Fibroblast of peridontal ligament (primary cell): ENCODE results near the gene ASPRV1.

Experiments
- DNase-seq: peaks from one replicate; pipeline ENCODE4 v3.0.0-alpha.2; 2010; ENCODE audit errors: extremely low read depth

ASPRV1 gene

DNA sequence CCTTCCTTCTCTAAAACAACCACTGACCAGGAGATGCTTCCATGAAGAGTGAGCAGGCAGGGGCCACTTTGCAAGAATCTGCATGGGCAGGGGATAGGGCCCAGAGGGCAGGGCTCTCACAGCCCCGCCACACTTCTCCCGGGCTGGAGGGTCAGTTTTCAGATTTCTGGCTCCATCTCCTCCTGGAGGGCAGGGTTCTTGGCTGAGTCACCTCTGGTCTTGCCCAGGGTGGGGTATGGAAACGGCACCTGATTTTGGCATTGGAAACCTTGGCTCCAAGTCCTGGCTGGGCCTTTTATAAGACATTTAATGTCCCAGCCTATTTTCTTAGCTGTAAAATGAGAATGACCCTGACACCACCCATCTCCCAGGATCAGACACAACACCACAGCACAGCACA is 27.6 kb upstream of the ASPRV1 start:
- no peak for DNase-seq

DNA sequence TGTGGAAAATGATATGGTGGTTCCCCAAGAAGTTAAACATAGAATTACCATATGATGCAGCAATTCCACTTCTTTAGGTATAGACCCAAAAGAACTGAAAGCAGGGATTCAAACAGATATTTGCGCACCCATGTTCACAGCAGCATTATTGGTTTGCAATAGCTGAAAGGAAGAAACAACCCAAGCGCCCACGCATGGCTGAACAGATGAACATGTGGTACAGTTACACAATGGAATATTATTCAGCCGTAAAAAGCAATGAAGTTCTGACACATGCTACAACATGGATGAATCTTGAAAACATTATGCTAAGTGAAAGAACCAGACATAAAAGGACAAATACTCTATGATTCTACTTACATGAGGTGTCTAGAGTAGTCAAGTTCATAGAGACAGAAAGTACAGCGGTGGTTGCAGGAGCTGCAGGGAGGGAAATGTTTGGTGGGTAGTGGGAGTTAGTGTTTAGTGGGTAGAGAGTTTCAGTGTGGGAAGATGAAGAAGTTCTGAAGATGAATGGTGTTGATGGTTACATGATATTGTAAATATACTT is 26.7 kb upstream of the ASPRV1 start:
- no peak for DNase-seq

DNA sequence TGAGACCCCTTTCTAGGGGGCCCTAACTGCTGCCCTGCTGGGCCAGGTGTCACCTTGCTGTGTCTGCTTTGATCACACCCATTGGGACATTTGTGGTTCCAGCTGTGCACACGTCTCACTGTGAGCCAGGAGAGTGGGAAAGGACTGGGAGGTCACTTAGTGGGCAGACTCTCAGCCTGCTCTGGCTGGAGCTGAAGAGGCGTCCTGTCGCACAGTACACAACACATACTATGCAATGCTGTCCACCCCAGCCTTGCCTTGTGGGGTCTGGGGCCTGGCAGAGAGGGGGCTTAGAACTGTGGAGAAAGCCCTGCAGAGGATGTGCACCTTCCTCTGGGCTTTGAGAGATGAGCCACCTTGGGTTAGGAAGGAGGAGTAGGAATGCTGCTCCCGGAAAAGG is 25.3 kb upstream of the ASPRV1 start:
- DNase-seq = no peak

DNA sequence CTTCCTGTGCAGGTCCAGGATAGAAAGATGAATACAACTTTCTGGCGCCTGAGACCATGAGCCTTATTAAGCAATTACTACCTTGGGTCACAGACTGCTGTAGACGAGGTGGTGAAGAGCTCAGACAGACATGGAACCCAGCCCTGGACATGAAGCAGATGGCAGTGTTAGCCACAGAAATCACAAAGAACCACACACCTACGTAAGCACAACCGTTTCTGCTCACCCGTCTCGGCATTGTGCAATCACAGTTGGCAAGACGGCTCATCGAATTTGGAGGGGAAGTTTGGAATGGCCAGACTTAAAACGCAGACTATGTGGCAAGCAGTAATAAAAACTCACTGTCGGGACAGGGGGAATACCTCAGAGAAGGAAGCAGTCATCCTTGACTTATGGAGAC is 24.3 kb upstream of the ASPRV1 start:
- no peak for DNase-seq

DNA sequence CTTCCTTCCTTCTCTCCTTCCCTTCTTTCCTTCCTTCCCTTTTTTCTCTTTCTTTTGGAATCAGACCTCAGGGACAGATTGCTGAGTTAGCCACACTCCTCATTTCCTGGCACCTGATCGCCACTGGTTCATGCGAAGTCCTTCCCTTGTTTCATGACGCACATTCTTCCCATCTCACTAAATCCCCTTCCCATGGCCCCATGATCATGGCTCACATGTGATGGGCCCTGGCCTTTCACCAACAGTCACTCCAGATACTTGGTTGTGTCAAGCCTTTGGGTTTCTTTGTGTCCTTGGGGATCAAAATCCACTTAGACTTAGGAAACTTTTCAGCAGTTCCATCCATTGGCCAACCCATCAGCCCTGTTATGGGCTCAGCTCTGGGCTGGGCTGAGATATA is 23.8 kb upstream of the ASPRV1 start:
- no peak for DNase-seq

DNA sequence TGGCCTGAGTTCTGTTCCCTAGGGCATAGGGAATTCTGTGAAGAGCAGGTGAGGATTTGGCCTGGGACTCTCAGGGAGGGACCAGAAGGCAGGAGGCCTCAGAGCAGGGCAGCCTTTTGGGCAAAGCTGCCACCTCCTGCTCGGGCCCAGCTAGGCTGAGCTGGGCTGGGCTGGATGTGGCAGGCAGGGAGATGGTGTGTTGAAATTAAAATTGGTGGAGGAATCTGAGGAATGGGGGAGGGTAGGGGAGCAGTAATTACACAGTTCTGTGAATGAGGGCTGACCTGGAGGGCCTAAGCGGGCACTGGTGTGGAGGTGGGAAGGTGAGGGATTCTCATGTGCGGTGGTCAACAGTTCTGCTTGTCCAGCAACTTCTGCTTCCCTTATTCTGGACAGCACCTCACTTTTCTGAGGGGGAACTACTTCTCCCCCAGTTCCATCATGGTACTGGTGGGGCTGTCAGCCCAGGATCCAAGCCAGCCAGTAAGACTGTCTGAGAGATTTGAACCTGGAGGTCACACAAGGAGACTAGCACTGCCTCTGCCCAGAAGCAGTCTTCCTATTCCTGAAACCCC is 22.0 kb upstream of the ASPRV1 start:
- no peak for DNase-seq

DNA sequence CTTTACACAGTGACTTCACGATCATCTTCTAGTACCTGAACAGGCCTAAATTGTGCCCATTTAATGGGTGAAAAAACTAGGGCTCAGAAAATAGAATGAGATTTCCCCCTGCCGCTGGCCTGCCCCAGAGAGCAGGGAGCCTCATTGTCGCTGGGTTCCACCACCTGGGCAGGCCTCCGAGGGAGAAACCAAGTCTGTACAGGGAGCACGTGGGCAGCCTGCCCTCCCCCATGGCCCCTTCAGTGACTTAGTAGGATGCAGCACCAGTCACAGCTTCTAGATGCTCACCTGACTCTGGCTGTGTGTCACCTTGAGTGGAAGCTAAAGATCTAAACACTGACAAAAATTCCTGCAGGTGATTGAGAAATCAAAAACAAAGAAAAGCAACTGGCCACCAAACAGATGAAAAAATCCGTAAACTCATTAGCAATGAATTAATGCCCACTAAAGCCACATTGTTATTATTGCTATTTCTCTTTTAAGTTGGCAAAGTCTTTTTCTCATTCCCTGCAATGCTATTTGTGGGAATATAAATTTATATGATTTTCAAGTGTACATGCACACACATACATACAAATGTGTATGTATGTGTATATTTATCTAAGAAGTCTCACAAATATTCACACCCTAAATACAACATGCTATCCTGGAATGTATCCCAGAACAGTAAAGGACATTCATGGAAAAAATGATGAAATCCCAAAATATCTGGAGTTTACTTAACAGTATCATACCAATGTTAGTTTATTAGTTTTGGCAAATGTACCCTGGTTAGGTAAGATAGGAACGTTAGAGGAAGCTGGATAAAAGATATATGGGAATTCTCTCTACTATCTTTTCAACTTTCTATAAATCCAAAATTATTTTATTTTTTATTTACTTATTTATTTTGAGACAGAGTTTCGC is 18.7 kb upstream of the ASPRV1 start:
- peak; percentile 60 for DNase-seq

DNA sequence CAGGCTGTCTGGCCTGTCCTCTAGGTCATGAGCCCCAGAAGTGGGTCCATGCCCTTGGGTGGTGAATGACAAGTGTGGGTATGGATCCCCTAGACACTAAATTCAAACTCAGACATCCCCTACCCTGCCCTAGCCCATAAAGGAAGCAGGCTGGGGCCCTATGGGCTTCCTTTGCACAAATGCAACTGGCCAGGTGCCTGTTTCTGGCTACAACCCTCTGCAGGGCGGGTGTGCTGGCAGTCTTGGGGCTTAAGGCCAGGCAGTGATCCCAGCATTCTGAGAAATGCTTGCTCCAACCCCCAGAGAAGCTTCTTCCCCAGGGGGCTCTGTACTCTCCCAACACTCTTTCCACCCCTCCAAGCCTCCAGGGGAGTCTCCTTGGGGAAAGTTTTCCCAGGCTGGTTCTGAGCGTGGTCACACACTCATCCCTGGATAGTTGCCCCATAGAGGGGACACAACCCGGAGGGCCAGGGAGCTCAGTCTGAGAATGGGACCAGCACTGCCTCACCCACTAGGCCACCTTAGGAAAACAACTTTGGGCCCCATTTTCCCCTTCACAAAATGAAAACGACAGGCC is 16.6 kb upstream of the ASPRV1 start:
- no peak for DNase-seq

DNA sequence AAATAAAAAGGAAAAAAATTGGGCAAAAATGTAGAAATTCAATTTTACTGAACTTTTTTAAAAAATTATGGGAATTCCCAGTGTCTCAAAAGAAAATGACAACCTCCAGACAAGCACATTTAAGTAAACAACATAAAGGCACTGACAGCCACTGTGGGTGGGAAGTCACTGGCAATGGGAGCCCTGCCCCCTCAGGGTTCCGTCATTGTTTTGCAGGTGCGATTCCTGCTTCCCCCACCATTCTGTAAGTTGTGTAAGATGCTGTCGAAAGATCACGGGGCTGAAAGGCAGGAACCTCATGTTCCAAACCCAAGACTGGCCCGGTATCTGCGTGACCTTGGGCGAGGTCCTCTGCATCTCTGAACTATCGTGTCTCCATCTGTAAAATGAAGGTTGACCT is 15.8 kb upstream of the ASPRV1 start:
- DNase-seq = no peak

DNA sequence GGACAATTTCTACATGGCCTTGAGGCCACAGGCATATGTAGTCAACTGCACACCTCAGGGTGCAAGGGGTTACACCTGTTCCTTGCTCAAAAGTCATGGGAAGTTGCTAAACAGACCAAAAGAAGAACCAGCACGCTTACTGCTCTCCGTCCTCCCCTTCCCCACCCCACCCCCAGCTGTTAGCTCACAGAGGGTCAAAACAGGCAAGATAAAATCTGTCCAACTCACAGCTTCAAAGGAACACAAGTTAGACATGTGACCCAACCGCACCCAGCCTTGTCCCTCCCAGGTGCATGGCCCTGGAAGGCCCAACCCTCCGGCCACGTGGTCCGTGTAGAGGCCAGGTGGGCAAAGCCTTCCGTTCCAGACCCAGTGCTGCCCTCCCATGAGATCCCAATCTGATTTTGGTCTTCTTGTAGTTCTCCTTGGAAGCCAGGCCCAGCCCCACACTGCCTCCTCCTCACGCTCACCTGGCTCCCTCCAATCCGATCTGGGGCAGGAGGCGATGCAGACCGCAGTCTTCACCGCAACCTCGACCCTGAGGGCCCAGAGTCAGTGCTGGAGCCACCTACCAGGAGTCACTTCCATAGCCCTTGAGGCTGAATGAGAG is 14.5 kb upstream of the ASPRV1 start:
- no peak for DNase-seq

DNA sequence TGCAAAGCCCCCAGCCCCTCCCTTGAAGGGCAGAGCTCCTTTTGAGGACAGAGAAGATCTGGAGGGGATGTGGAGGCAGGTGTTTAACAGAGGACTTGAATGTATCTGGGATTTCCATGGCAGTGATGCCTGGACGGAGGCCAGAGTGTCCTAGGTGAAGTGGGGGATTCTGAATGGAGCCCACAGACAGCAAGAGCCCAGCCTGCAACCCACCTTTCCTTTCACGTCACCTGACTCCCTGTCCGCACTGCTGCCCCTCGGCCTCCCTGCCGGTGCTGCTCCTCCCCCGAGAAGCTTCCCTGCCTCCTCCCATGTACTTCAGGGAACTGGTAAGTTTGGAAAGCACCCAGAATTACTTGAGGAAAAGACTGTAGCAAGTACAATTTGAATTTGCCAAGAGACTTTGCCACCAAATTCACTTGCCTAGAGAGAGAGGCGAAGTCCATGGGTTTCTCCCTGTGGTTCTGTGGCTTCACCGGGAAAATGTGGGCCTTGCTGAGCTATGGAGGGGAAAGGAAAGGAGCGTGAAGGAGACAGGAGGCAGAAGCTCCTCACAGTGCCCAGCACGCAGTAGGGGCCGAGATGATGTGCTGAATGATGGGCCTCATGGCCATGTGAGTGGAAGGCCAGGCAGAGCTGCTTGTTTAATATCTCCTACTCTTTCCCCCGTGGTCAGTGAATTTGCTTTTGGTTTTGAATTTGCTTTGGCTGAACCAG is 13.9 kb upstream of the ASPRV1 start:
- no peak for DNase-seq

DNA sequence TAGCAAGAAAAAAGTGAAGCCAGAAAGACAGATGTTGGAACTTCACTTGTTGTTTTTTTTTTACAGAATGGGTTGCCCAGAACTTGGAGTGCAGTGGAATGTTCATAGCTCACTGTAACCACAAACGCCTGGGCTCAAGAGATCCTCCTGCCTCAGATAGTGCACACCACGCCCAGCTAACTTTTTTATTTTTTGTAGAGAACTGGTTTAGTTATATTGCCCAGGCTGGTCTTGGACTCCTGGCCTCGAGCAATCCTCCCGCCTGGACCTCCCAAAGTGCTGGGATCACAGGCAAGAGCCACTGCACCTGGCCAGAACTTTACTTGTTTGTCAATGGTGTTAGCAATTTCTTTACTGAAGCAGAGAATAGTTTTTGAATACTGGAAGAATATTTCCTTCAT is 11.9 kb upstream of the ASPRV1 start:
- DNase-seq = peak; percentile 85

DNA sequence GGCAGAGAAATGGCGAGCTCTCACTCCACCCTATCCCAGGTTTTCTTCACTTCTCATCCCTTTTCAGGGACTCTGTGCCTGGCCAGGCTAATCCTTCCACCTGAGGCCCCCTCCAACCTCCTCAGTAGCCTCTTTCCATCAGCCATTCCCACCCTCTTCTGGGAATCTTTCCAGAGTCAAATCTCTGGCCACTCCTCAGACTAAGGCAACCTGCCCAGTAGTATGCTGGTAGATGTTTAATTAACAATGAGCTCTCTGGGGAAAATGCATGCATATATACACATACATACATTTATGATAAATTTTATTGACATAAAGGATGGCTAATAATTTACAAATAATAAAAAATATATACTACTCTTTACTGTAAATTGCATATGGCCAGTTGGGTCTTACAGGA is 11.4 kb upstream of the ASPRV1 start:
- DNase-seq = no peak

DNA sequence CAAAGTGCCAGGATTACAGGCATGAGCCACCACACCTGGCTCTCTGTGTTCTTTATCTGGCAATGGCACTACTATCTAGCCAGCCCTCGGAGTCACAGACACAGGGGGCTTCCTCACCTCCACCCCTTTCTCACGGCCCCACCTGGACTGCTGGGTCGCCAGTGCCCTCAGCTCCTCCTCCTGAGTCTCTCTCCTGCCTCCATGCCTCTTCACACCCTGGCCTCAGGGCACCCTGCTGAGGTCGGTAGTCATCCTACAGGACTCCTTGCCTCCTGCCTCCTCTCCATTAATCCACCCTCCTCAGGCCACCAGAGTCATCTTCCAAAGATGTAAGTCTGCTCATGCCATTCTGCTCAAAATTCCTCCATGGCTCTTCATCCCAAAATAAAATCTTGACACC is 8.6 kb upstream of the ASPRV1 start:
- DNase-seq = no peak

DNA sequence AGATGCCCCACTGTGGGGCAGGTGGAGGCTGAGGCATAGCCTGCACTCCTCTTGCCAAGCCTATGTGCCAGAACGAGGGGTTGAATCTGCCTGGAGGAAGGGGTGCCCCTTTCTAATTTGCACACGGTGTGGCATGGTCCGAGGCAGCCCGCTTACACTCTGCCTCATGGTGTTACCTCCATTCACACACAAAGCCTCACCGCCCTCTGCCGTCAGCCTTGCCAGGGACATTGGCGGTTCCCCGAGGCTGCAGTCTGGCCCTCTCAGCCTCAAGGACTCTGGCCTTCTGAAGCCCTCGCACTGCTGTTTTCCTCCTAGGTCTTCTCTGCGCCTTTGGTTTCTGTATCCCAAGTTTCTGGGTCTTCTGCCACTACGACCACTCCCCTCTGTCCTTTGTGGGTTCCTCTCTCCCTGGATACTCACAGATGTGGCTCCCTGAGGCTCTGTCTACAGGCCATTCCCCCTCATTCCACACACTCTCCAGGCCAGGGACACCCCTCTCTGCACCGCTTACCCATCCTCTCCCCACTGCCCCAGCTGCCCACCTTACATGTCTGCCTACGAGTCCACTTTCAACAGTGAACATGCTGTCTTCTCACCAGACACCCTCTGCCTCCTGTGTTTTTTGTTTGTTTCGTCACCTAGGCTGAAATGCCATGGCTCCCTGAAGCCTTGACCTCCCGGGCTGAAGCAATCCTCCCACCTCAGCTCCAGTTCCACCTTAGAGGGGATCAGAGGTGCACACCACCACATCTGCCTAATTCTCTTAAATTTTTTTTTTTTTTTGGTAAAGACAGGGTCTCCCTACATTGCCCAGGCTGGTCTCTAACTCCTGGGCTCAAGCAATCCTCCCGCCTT is 7.9 kb upstream of the ASPRV1 start:
- no peak for DNase-seq

DNA sequence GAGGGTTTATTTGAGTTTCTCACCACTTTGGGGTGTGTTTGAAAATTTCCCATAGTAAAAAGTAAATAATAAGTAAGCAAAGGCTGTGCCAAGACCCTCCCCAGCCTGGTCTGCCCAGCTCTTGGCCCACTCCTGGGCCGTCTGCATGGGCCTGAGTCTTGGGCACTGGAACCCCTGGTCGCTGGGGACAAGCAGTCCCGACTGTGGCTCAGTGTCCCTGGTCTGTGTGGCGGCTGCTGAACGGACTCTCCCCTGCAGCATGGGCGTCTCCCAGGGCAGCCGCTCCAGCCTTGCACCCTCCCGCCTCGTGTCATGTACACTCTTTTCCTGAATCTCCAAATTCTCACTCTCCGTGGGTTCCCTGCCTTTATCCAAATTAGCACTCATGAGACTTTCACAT is 7.2 kb upstream of the ASPRV1 start:
- no peak for DNase-seq

DNA sequence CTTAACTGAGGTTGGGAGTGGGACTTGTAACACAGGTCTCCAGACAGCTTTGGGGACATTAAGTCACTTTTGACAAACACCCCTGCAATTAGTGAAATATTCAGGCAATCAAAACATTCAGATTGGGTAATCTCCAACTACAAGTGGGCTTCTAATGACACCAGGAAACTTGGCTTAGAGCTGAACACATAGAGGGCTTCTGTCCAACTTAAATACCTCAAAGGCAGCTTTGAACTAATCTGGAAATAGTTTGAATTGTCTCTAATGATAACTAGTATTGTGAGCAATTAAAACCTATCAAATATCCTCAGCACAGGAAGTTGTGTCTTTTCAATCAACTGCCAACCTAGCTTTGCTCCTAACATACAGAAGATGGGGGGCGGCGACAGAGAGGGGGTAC is 5.1 kb upstream of the ASPRV1 start:
- no peak for DNase-seq

DNA sequence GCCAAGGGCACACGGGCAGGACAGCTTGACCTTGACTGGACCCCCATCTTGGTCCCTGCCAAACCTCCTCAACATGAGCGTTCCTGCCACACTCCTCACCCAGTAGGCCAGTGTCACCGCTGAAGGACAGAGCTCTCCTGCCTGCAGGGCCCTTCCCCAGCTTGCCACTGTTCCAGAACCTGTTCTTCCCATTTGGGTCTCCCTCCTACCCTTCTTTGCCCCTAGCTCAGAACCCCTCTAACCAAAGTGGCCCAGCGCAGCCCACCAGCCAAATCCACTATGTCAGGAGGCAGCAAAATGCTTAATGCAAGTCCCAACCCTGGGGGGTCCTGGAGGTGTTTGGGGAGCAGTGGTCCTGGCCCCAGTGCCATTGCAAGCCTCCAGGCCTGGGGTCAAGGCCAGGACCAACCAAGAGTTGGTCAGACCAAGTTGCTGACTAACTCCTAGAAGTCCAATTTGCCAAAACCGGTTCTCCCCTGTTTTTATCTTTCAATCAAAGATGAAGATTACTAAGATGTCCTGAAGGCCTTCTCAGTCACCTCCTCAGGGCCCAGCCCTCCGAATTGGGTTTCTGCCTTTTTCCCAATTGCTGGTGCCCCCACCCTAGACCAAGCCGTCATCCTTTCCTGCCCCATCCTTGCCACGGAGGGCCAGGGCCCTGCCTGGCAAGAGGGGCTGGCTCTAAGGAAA is 4.5 kb upstream of the ASPRV1 start:
- no peak for DNase-seq

DNA sequence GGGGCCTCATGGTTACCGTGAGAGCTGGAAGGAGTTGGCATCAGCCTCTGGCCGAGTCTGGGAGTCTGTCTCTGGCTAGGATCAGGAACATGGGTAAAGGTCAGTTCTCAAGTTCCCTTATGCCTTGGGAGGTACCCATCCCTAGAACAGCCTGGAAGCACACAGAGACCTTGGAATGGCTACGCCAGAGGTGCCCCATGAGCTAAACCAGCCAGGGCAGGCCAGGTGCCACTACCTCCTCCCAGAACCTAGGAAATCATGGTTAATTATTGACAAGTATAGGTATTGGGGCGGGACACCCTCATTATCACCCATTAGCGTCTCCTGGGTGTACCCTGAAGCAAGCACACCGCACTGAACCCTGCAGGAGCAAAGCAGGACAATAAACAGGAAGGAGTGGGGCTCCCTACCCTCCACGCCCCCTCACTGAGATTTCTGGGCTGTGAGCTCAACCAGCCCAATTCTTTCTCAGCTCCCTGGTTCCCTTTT is 3.0 kb upstream of the ASPRV1 start:
- DNase-seq = no peak
